Psoas muscle (tissue), 8 donors: ENCODE measurements around the gene IP6K3. TPM values are rescaled to one million over a fixed set of nuclear protein-coding genes. Genes with fewer than 3 reads are reported as not detected.

ENCODE experiments used
- ATAC-seq, 4 donors: fragments of 200-7000 bp; cut with Tn5 transposase; one replicate each; pipeline ENCODE4 v1.9.1; 2020; ENCODE audit warnings: moderate library complexity in 3 of 4, mild to moderate bottlenecking in 2 of 4
- DNase-seq, 2 donors: peaks; one replicate each; pipeline ENCODE4 v3.0.0-alpha.2; 2020
- H3K27ac ChIP-seq: fragments of 200-600 bp; one replicate; pipeline ENCODE4 v1.8.0; 2022
- H3K27me3 ChIP-seq, 3 donors: fragments of 200-600 bp in 1 of 3; one replicate each; pipeline versions ENCODE4 v1.6.1 to v1.8.0; 2013 to 2022; ENCODE audit warnings: low read length in 2 of 3, mild to moderate bottlenecking in 2 of 3, moderate library complexity in 1 of 3; ENCODE audit not compliant: insufficient read depth in 3 of 3
- H3K36me3 ChIP-seq, 2 donors: fragments of 200-600 bp in 1 of 2; one replicate each; pipeline versions ENCODE4 v1.6.1 to v1.8.0; 2013 to 2022; ENCODE audit warnings: low read depth in 1 of 2, mild to moderate bottlenecking in 1 of 2, moderate library complexity in 1 of 2; ENCODE audit not compliant: insufficient read depth in 1 of 2
- H3K4me1 ChIP-seq: fragments of 200-600 bp; one replicate; pipeline ENCODE4 v1.8.0; 2022
- H3K4me3 ChIP-seq: fragments of 200-600 bp; one replicate; pipeline ENCODE4 v1.8.0; 2022; ENCODE audit warnings: mild to moderate bottlenecking
- H3K9me3 ChIP-seq: fragments of 200-600 bp; one replicate; pipeline ENCODE4 v1.8.0; 2022
- CTCF ChIP-seq: fragments of 200-600 bp; IDR thresholded peaks from one replicate; pipeline ENCODE4 v1.8.0; 2022; ENCODE audit warnings: antibody characterized with exemption
- WGBS, 3 donors: extraction: QIAGEN DNeasy Blood & Tissue Kit; methylation state at CpG; one replicate each; pipeline versions ENCODE4 v1.1.6 to v1.1.7; 2013; 5-methylcytosine and 5-hydroxymethylcytosine counted together
- intact Hi-C, 2 donors: fragments of 100-400 bp; cut with DNase I; formaldehyde crosslinking; loops; one replicate each; pipeline versions ENCODE4 v1.11.0 to v1.14.2; 2022
- polyA plus RNA-seq, 3 donors: library from polyadenylated mRNA; stranded (reverse); fragments of 200-250 nt; gene quantifications; one replicate each; pipeline ENCODE4 v1.2.3, GENCODE V29; 2013
- total RNA-seq, 4 donors: library from RNA; stranded (reverse); fragmentation: NEBNext Ultra II Directional in 2 of 4; extraction: Animal tissue kit (Norgen Biotek cat#: 25700) in 2 of 4; gene quantifications; one replicate each; pipeline versions ENCODE4 v1.2.1 to v1.2.4, GENCODE V29; 2021 to 2023
- donor health status: healthy with polysubstance abuse.
- donor health status: DM: no; HTN: no; CAD: no; lungs with moderate emphysema.
- donor health status: Bipolar disorder and iron deficiency.
- donor health status: healthy.
- donor health status: DM: yes; HTN: yes; CAD: no.
- donor health status: DM: no; HTN: no; CAD: no.
- donor health status: DM: no; HTN: no; CAD: no.
- donor health status: DM: yes; HTN: yes; CAD: no.

IP6K3 gene
- total and polyA plus RNA-seq, 7 donors, result 95.7 to 363 (median 220) TPM

- ATAC-seq (no peak), DNase-seq (no peak)
- H3K4me1 ChIP-seq, result no peaks in the 10 kb centered on the region
- intact Hi-C loops, result no loop called here
- H3K4me3 ChIP-seq, result no peak overlapping the region
- H3K27ac ChIP-seq, result no peak overlapping the region
- 74 to 77% (median 76%) methylated on average over 12 of the region's 12 CpGs for WGBS, 3 donors
- H3K27me3 ChIP-seq, result no peaks in the 10 kb centered on the region
- no peaks in the 10 kb centered on the region for H3K9me3 ChIP-seq
- peaks cover 0 to 6% of the 10 kb centered on the region in 2 donors for H3K36me3 ChIP-seq
- no peak for TF ChIP-seq CTCF
These were observed 67.7 kb downstream of the IP6K3 start for GRCh38 chr6:33678932-33679490.

- 89 to 92% (median 91%) methylated on average over 24 of the region's 24 CpGs for WGBS, 3 donors
- H3K27ac ChIP-seq, result no peak overlapping the region
- H3K4me1 ChIP-seq, result no peaks in the 10 kb centered on the region
- ATAC-seq, result no peak
- intact Hi-C loops, result no loop called here
- no peaks in the 10 kb centered on the region for H3K9me3 ChIP-seq
- TF ChIP-seq CTCF, result no peak
- H3K4me3 ChIP-seq, result no peak overlapping the region
- peaks cover 0 to 6% of the 10 kb centered on the region in 2 donors for H3K36me3 ChIP-seq
- no peaks in the 10 kb centered on the region for H3K27me3 ChIP-seq
- DNase-seq, result no peak
These were observed 68.3 kb downstream of the IP6K3 start for GRCh38 chr6:33678233-33678931.

GRCh38 chr6:33677689-33678088 is 69.0 kb downstream of the IP6K3 start:
- DNase-seq, result no peak
- 97 to 100% (median 97%) methylated on average over 2 of the region's 2 CpGs for WGBS, 3 donors
- intact Hi-C loops, result no loop called here
- Histone ChIP-seq H3K4me3 (no peak overlapping the region), H3K27me3 (no peaks in the 10 kb centered on the region), H3K27ac (no peak overlapping the region), H3K4me1 (no peaks in the 10 kb centered on the region), H3K36me3 (peaks cover 0 to 6% of the 10 kb centered on the region in 2 donors), H3K9me3 (no peaks in the 10 kb centered on the region)
- ATAC-seq, result no peak
- no peak for TF ChIP-seq CTCF

GRCh38 chr6:33677143-33677660 is 69.5 kb downstream of the IP6K3 start:
- H3K9me3 ChIP-seq, result no peaks in the 10 kb centered on the region
- no peak for ATAC-seq
- H3K27ac ChIP-seq, result no peak overlapping the region
- TF ChIP-seq CTCF, result no peak
- intact Hi-C loops, result no loop called here
- peaks cover 0 to 6% of the 10 kb centered on the region in 2 donors for H3K36me3 ChIP-seq
- H3K4me3 ChIP-seq, result no peak overlapping the region
- 65 to 76% (median 74%) methylated on average over 8 of the region's 8 CpGs for WGBS, 3 donors
- DNase-seq, result no peak
- H3K4me1 ChIP-seq, result no peaks in the 10 kb centered on the region
- no peaks in the 10 kb centered on the region for H3K27me3 ChIP-seq
